ENCODE measurements around the gene HS3ST6. TPM values are rescaled to one million over a fixed set of nuclear protein-coding genes. Genes with fewer than 3 reads are reported as not detected.
"Not testable (repeated sequence)": the region's sequence is repeated elsewhere in the genome, so short reads cannot be mapped to it uniquely, and the experiment has no call there.

Gene HS3ST6
- total RNA-seq, 4 donors from 2014 or later, result not detected

DNA sequence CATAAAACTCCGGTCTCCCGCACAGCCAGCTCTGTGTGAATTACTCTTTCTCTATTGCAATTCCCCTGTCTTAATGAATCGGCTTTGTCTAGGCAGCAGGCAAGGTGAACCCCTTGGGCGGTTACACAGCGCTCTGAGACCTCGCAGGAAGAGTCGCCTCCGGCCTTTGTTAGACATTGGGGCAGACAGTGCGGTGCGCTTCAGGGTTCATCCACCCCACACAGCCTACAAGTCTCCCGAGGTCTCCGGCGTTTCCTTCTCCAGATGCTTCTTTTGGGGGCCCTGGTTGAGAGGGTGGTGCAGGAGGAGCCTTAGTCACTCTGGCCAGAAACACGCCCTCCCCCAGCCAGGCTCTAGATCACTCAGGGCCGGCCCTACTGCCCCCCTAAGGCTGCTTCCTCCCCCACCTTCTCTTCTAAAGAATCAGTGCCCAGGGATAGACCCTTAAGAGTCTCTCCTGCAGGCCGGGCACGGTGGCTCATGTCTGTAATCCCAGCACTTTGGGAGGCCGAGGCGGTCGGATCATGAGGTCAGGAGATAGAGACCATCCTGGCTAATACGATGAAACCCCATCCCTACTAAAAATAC lies 26.5 kb upstream of the HS3ST6 start:
- TF ChIP-seq, protein P1, sequence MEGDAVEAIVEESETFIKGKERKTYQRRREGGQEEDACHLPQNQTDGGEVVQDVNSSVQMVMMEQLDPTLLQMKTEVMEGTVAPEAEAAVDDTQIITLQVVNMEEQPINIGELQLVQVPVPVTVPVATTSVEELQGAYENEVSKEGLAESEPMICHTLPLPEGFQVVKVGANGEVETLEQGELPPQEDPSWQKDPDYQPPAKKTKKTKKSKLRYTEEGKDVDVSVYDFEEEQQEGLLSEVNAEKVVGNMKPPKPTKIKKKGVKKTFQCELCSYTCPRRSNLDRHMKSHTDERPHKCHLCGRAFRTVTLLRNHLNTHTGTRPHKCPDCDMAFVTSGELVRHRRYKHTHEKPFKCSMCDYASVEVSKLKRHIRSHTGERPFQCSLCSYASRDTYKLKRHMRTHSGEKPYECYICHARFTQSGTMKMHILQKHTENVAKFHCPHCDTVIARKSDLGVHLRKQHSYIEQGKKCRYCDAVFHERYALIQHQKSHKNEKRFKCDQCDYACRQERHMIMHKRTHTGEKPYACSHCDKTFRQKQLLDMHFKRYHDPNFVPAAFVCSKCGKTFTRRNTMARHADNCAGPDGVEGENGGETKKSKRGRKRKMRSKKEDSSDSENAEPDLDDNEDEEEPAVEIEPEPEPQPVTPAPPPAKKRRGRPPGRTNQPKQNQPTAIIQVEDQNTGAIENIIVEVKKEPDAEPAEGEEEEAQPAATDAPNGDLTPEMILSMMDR (IDR thresholded peaks at IDR 0.05), result no peak
- no peak for ATAC-seq (ENCODE audit: low FRiP score)
- no peak for DNase-seq (ENCODE audit: low spot score)

DNA sequence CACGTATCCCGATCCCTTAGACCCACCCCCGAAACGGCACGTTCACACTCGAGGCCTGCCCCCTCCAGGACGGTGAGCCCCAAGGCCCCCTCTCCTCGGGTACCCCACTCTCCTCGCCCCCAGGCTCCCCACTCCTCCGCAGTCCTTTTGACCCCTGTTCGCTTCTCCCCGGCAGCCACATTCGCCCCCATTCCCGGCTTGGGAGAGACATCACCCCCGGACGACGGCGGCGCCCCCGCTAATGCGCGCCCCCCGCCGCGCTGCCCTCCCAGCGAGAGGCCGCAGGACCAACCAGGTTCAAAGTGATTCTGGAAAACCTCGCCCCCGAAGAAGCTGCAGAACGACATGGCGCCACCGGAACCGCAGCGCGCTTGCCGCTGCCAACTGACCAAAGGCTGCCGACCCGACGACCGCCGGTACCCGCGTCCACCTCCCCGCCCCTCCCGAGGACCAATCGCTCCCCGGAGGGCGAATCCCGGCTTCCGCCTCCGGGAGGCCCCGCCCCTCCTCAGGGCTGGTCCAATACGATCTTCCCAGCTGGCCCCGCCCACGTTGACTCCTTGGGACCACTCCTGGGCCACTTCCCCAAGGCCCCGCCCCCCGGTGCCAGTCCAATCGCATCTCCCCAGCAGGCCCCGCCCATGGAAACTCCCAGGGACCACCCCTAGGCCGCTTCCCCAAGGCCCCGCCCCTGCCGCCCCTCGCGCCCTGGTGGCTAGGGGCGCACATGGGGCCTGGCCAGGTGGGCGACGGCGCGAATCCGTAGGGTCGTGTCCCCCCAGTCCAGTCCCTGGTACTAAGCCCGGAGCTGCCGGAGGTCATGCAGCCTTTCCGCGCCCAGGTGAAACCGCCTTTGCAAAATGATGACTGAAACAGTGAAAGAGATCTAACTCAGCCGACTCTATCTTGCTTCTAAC lies 24.9 kb upstream of the HS3ST6 start, which contains the start of gene MSRB1:
Gene MSRB1, minus strand, starts transcription at position 390 of the 917 bp plus-strand sequence. Its CDS starts 43 bp downstream, at position 347.
- TF ChIP-seq, protein P1 (IDR thresholded peaks at IDR 0.05), result no peak
- peak; percentile 97 for ATAC-seq (ENCODE audit: low FRiP score)
- DNase-seq (ENCODE audit: low spot score), result peak; percentile 99

DNA sequence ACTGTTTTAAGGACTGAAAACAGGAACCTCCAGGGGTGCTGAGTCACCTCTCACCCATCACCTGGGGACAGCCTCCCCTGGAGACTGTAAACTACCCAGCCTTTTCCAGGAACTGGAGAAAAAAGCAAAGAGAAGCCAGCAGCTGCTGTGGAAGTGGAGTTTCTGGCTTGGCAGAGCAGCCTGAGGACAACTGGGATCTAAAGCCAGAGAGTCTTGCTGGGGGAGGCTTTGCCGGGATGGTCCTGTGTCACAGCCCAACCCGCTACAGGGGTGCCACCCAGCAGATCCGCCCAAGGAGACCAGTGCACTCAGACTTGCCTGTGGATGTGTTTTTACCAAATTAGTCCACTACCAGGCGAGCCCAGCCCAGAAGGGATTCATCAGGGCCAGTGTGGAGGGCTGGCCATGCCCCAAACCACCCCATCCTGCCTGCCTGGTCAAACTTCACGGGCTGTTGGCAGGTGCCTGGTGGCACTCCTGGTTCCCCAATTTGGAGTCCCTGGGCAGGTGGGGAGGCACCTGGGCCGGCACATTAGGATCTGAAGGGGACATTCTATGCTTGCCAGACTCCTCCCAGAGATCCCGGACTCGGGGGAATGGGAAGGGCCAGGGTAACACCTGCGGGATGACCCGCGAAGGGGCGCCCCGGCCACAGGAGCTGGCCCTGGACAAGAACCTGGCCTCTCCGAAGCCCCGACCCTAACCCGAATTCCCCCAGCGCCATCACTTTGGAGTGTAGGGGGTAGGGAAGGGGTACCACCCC lies 24.0 kb upstream of the HS3ST6 start:
- DNase-seq (ENCODE audit: low spot score) (no peak), ATAC-seq (ENCODE audit: low FRiP score) (no peak)
- TF ChIP-seq, protein P1 (IDR thresholded peaks at IDR 0.05), result no peak

DNA sequence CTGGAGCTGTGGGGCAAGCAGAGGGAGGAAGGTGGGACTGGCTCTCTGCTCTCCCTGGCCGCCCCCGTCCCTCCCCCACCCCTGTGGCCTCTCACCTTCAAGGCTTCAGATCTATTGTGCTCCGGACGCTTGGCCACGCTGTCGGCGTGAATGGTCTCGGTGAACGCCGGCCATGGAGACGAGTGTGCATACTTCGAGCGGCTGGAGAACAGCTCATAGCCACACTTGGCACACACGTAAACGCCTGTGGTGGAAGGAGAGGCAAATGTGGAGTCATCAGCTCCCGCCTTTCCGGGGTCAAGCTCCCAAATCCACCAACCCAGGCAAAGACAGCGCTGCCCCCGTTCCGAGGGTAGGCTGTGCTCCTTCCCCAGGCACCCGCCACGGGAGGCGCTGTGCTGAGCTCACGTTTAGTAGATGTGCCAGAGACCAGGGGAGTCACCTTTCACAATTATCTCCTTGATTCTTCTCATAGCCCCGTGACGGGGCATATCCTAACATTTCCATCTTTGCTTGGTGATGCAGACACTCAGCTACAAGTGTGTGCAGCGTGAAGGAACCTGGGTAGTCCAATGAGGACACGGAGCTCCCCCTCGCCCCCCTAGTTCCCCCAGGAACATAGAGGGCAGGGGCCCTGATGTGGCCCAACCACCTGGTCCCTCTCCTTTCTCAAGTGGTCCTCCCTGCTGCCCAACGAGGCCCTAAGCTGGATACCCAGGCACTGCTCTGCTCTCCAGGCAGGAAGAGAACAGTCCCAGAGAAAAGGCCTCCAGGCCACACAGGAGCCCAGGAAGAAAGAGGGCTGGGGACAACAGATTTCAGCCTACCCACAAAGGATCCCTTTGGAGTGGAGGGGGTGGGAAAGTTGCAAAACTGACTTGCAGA lies 23.2 kb upstream of the HS3ST6 start:
- ATAC-seq (ENCODE audit: low FRiP score) (no peak), DNase-seq (ENCODE audit: low spot score) (no peak)
- TF ChIP-seq, protein P1 (IDR thresholded peaks at IDR 0.05), result no peak

DNA sequence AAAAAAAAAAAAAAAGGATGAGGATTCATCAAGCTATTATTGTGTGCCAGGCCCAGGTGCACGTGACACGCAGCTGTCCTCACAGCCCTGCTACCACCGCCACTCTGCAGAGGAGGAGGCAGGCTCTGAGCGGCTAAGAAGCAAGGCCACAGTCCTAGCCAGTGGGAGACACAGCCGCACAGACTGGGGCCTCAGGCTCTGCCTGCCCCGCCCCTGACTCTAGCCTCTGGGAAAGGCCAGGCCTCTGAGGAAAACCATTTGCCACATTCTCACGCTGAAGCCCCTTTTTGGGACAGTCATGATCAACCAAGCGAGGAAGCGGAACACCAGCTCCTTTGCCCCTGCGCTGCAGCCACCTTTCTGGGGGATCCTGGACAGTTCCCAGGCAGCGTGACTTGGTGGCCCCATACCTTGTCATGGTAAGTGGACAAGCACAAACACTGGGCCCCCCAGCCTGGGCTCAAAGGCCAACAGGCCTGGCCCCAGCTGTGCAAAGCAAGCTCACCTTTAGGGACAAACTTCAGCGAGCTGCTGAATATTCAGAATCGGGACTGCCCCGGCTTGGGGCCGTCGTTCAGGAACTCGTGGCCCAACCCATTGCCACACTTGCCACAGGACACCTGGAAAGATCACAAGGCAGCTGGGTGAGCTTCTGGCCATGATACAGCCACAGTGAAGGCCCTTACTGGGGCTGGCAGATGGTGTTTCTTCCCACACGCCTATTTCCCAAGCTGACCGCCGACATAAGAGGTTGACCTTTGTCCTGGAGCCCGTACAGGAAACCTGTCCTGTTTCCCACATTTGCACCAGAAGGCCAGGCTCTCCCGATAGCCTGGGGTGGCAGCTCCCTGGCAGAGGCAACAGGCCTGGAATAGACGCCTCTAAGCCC lies 22.3 kb upstream of the HS3ST6 start:
- ATAC-seq (ENCODE audit: low FRiP score), result no peak
- TF ChIP-seq, protein P1 (IDR thresholded peaks at IDR 0.05), result no peak
- no peak for DNase-seq (ENCODE audit: low spot score)

DNA sequence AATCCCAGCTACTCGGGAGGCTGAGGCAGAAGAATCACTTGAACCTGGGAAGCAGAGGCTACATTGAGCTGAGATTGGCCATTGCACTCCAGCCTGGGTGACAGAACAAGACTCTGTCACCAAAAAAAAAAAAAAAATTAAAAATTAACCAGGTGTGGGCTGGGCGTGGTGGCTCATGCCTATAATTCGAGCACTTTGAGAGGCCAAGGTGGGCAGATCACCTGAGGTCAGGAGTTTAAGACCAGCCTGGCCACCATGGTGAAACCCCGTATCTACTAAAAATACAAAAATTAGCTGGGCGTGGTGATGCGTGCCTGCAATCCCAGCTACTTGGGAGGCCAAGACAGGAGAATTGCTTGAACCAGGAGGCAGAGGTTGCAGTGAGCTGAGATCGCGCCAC lies 21.6 kb upstream of the HS3ST6 start:
- DNase-seq (ENCODE audit: low spot score); ATAC-seq (ENCODE audit: low FRiP score): not testable (repeated sequence)
